Measurements from ENCODE around the gene PYCR2.

PYCR2 gene

DNA sequence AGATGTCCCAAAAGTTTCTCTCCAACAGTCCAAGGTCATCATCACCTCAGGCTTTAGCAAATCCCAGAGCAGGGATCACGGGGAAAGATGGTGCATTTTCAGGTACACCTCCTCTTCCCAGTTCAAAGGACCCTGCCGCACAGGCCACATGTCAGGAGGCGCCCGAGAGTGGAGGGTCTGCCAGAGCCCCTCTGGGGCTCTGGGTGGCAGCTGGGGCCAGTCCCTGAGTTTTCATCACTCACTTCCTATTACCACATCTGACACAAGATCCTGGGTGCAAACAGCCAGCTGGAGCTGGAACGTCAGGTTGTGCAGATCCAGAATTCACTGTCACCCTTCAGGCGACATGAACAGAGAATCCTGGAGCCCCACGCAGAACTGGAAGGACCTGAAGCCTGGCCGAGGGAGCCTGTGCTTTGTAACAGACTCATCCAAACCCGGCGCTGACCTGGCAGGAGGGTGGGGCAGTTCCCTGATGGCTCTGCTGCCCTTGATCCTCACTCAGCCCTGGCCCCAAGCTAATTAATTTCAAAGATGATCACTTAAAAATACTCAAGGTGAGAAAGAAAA lies 50.7 kb downstream of the PYCR2 start:
- H3K27ac Mint-ChIP-seq = no peak overlapping the region

DNA sequence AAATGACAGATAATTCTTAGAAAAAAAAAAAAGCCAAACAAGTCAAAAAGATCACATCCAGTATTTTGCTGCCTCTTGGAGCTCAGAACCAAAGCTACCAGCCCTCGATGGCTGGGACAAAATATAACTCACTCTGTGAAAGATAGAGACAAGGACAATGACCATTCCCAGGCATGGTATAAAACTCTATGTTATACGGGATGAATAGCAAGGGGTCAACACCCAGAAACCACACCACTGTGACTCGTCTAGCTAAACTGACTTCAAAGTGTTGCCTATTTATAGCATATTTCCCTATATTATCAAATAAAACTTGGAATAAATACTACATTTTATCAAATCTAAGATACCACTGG lies 52.0 kb downstream of the PYCR2 start:
- DNase-seq = no peak
- Mint-ChIP-seq H3K4me1 (peaks cover 34% of the 10 kb centered on the region), H3K4me3 (no peak overlapping the region), H3K27me3 (ENCODE audit: low read depth, poor library complexity) (peaks cover 7% of the 10 kb centered on the region), H3K27ac (no peak overlapping the region), H3K9me3 (no peaks in the 10 kb centered on the region), H3K36me3 (ENCODE audit: low read depth) (peaks cover 31% of the 10 kb centered on the region)
- TF ChIP-seq, protein P1, sequence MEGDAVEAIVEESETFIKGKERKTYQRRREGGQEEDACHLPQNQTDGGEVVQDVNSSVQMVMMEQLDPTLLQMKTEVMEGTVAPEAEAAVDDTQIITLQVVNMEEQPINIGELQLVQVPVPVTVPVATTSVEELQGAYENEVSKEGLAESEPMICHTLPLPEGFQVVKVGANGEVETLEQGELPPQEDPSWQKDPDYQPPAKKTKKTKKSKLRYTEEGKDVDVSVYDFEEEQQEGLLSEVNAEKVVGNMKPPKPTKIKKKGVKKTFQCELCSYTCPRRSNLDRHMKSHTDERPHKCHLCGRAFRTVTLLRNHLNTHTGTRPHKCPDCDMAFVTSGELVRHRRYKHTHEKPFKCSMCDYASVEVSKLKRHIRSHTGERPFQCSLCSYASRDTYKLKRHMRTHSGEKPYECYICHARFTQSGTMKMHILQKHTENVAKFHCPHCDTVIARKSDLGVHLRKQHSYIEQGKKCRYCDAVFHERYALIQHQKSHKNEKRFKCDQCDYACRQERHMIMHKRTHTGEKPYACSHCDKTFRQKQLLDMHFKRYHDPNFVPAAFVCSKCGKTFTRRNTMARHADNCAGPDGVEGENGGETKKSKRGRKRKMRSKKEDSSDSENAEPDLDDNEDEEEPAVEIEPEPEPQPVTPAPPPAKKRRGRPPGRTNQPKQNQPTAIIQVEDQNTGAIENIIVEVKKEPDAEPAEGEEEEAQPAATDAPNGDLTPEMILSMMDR (IDR thresholded peaks at IDR 0.05) = no peak

More for the DNA sequence above, 50.7 kb downstream of the PYCR2 start:
- DNase-seq = no peak
- H3K4me1 Mint-ChIP-seq = peaks cover 41% of the 10 kb centered on the region
- no peaks in the 10 kb centered on the region for H3K9me3 Mint-ChIP-seq
- TF ChIP-seq, protein P1 (IDR thresholded peaks at IDR 0.05) = no peak
- H3K27me3 Mint-ChIP-seq (ENCODE audit: low read depth, poor library complexity) = peaks cover 7% of the 10 kb centered on the region
- no peak overlapping the region for H3K4me3 Mint-ChIP-seq
- peaks cover 24% of the 10 kb centered on the region for H3K36me3 Mint-ChIP-seq (ENCODE audit: low read depth)

DNA sequence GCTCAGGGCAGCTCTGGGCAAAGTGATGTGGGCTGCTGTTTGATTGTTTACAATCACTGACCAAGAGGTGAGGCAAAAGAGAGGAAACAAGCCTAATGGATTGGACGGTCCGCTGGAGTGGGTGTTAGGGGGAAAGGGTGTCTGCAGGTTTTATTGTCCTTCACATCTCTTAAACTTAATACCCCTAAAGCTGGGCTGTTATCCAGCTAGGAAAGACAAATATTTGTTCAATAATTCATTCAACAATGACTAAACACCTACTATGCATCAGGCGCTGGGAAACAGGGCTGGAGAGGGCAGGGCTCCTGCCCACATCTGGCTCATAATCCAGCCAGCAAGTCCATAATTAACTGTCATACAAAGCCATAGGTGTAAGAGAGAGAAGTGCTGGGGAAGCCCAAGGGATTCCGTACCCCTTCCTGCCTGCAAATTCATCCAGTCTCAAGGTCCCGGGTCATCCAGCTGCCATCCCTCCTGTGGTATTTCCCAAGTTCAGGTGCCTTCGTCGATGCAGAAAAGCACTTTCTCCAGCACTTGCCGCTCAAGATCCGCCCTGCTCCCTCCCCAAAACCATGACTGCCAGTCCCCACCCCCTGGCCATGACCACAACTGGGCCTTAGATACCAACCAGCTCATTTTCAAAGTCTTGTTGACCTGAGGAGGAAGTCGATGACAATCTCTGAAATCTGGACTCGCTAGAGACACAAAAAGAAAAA lies 52.5 kb downstream of the PYCR2 start:
- H3K27me3 Mint-ChIP-seq (ENCODE audit: low read depth, poor library complexity) = peaks cover 7% of the 10 kb centered on the region
- no peak overlapping the region for H3K4me3 Mint-ChIP-seq
- H3K4me1 Mint-ChIP-seq = peaks cover 37% of the 10 kb centered on the region
- no peaks in the 10 kb centered on the region for H3K9me3 Mint-ChIP-seq
- no peak for DNase-seq
- no peak overlapping the region for H3K27ac Mint-ChIP-seq
- TF ChIP-seq, protein P1 (IDR thresholded peaks at IDR 0.05) = no peak
- peaks cover 37% of the 10 kb centered on the region for H3K36me3 Mint-ChIP-seq (ENCODE audit: low read depth)

DNA sequence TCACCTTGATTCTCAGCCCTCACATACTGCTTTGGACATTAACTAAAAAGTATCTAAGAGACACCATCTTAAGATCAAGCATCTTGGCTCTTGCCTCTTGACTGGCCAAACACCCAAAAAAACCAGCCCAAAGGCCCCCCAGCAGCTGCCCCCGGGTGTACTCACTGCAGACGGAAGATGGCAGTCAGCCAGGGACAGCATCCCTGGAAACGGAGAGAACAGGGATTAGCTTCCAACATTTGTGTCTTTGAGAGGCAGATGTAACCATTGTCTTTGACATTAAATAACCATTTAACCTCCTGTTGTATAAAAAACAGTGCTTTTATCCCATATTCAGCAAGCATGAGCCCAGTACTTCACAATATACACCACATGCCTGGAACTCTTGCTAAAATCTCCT lies 53.1 kb downstream of the PYCR2 start:
- Mint-ChIP-seq H3K4me3 (no peak overlapping the region), H3K4me1 (peaks cover 43% of the 10 kb centered on the region), H3K9me3 (no peaks in the 10 kb centered on the region), H3K36me3 (ENCODE audit: low read depth) (peaks cover 40% of the 10 kb centered on the region), H3K27me3 (ENCODE audit: low read depth, poor library complexity) (peaks cover 7% of the 10 kb centered on the region), H3K27ac (no peak overlapping the region)
- no peak for DNase-seq
- TF ChIP-seq, protein P1 (IDR thresholded peaks at IDR 0.05) = no peak
